Liver (tissue), 9 donors: ENCODE measurements around the gene OGG1. TPM values are rescaled to one million over a fixed set of nuclear protein-coding genes. Genes with fewer than 3 reads are reported as not detected.

Experiments
- DNase-seq: peaks from one replicate; pipeline ENCODE4 v3.0.0-alpha.2; 2017; ENCODE audit warnings: low spot score
- H3K27ac ChIP-seq, 2 donors: one replicate each; pipeline ENCODE4 v1.7.0; 2013; ENCODE audit warnings: inconsistent platforms in 2 of 2, low read length in 2 of 2, control low read depth in 1 of 2, low read depth in 1 of 2, mild to moderate bottlenecking in 1 of 2
- H3K27me3 ChIP-seq, 4 donors: one replicate each; pipeline versions ENCODE4 v1.6.1 to v1.7.0; 2013; ENCODE audit warnings: low read length in 3 of 4, inconsistent platforms in 1 of 4, mild to moderate bottlenecking in 1 of 4, moderate library complexity in 1 of 4; ENCODE audit not compliant: control insufficient read depth in 4 of 4, insufficient read depth in 4 of 4
- H3K36me3 ChIP-seq, 4 donors: one replicate each; pipeline versions ENCODE4 v1.6.1 to v1.7.0; 2013; ENCODE audit warnings: low read length in 3 of 4, mild to moderate bottlenecking in 3 of 4, low read depth in 1 of 4, moderate library complexity in 1 of 4; ENCODE audit not compliant: control insufficient read depth in 4 of 4, insufficient read depth in 3 of 4
- H3K4me1 ChIP-seq, 4 donors: one replicate each; pipeline versions ENCODE4 v1.6.1 to v1.7.0; 2013; ENCODE audit warnings: low read length in 3 of 4, mild to moderate bottlenecking in 3 of 4, moderate library complexity in 1 of 4; ENCODE audit not compliant: control insufficient read depth in 4 of 4, insufficient read depth in 4 of 4
- H3K4me3 ChIP-seq, 3 donors: one replicate each; pipeline versions ENCODE4 v1.6.1 to v1.7.0; 2013; ENCODE audit warnings: low read length in 3 of 3, control low read depth in 1 of 3, low read depth in 1 of 3, mild to moderate bottlenecking in 1 of 3
- H3K9ac ChIP-seq, 2 donors: one replicate each; pipeline ENCODE4 v1.7.0; 2013; ENCODE audit warnings: low read length in 2 of 2, mild to moderate bottlenecking in 2 of 2, moderate library complexity in 2 of 2, control low read depth in 1 of 2, low read depth in 1 of 2
- H3K9me3 ChIP-seq, 4 donors: one replicate each; pipeline versions ENCODE4 v1.6.1 to v1.7.0; 2013; ENCODE audit warnings: low read length in 3 of 4; ENCODE audit not compliant: control insufficient read depth in 4 of 4
- EGR1 ChIP-seq, 2 donors: IDR thresholded peaks; 2 replicates each; pipeline ENCODE4 v1.6.1; 2016 to 2018; ENCODE audit warnings: antibody characterized with exemption in 2 of 2, low read depth in 2 of 2
- FOXA1 ChIP-seq: IDR thresholded peaks from 2 replicates; pipeline ENCODE4 v1.6.1; 2016; ENCODE audit warnings: antibody characterized with exemption
- FOXA2 ChIP-seq: IDR thresholded peaks from 2 replicates; pipeline ENCODE4 v1.6.1; 2016; ENCODE audit warnings: antibody characterized with exemption
- GABPA ChIP-seq, 2 donors: IDR thresholded peaks in 1 of 2; conservative IDR thresholded peaks in 1 of 2; 2 replicates each; pipeline ENCODE4 v1.6.1; 2016; ENCODE audit warnings: antibody characterized with exemption in 2 of 2, mild to moderate bottlenecking in 1 of 2, moderate library complexity in 1 of 2
- HNF4A ChIP-seq, 2 donors: conservative IDR thresholded peaks; 2 replicates each; pipeline ENCODE4 v1.6.1; 2016; ENCODE audit warnings: antibody characterized with exemption in 2 of 2, mild to moderate bottlenecking in 2 of 2
- HNF4G ChIP-seq: IDR thresholded peaks from 2 replicates; pipeline ENCODE4 v1.6.1; 2016; ENCODE audit warnings: antibody characterized with exemption
- JUND ChIP-seq, 2 donors: IDR thresholded peaks; 2 replicates each; pipeline ENCODE4 v1.6.1; 2016; ENCODE audit warnings: antibody characterized with exemption in 2 of 2
- NR2F2 ChIP-seq: IDR thresholded peaks from 2 replicates; pipeline ENCODE4 v1.6.1; 2016; ENCODE audit warnings: antibody characterized with exemption
- RAD21 ChIP-seq, 2 donors: IDR thresholded peaks; 2 replicates each; pipeline ENCODE4 v1.6.1; 2016; ENCODE audit warnings: antibody characterized with exemption in 2 of 2, mild to moderate bottlenecking in 2 of 2
- RXRA ChIP-seq, 2 donors: IDR thresholded peaks; 2 replicates each; pipeline ENCODE4 v1.6.1; 2017 to 2018; ENCODE audit warnings: antibody characterized with exemption in 2 of 2, mild to moderate bottlenecking in 1 of 2
- SP1 ChIP-seq: IDR thresholded peaks from 2 replicates; pipeline ENCODE4 v1.6.1; 2018; ENCODE audit warnings: antibody characterized with exemption, mild to moderate bottlenecking
- TAF1 ChIP-seq: conservative IDR thresholded peaks from 2 replicates; pipeline ENCODE4 v1.6.1; 2016; ENCODE audit warnings: antibody characterized with exemption, mild to moderate bottlenecking
- YY1 ChIP-seq: IDR thresholded peaks from 2 replicates; pipeline ENCODE4 v1.6.1; 2016; ENCODE audit warnings: antibody characterized with exemption, mild to moderate bottlenecking
- WGBS: extraction: QIAGEN DNeasy Blood & Tissue Kit; methylation state at CpG from one replicate; pipeline ENCODE4 v1.1.7; 2013; 5-methylcytosine and 5-hydroxymethylcytosine counted together
- polyA plus RNA-seq, 2 donors: library from polyadenylated mRNA; stranded (reverse) in 1 of 2; unstranded in 1 of 2; fragments of 200-250 nt in 1 of 2; fragments of >200 nt in 1 of 2; fragmentation: Nextera tagmentation in 1 of 2; extraction: Ambion mirVana in 1 of 2; gene quantifications; one replicate each; pipeline versions ENCODE4 v1.2.1 to v1.2.3, GENCODE V29; 2013 to 2015
- total RNA-seq, 2 donors: library from RNA; depleted of rRNA; stranded (reverse); fragments of >200 nt; gene quantifications; one replicate each; pipeline ENCODE4 v1.2.3, GENCODE V29; 2014
- TF ChIP-seq, protein P1 (sequence below): IDR thresholded peaks from 2 replicates; pipeline ENCODE4 v1.6.1; 2016; ENCODE audit warnings: antibody characterized with exemption
- TF ChIP-seq, protein P2 (sequence below): IDR thresholded peaks from 2 replicates; pipeline ENCODE4 v1.6.1; 2016; ENCODE audit warnings: antibody characterized with exemption
- TF ChIP-seq, protein P3 (sequence below): fragments of 150-350 bp; IDR thresholded peaks from 2 replicates; pipeline ENCODE4 v1.5.1; 2017; ENCODE audit warnings: improper control_type of control experiment, low read depth, low read length; ENCODE audit not compliant: missing input control
- TF ChIP-seq, protein P4 (sequence below): IDR thresholded peaks from 2 replicates; pipeline ENCODE4 v1.6.1; 2016; ENCODE audit warnings: antibody characterized with exemption
- TF ChIP-seq, protein P5 (sequence below): IDR thresholded peaks from 2 replicates; pipeline ENCODE4 v1.6.1; 2016; ENCODE audit warnings: antibody characterized with exemption, mild to moderate bottlenecking
- donor health status: healthy.
- donor health status: healthy.
- donor health status: healthy.
- donor health status: healthy.
- donor health status: healthy.

OGG1 gene
- total and polyA plus RNA-seq, 4 donors = 8.9 to 19.8 (median 10.0) TPM

DNA sequence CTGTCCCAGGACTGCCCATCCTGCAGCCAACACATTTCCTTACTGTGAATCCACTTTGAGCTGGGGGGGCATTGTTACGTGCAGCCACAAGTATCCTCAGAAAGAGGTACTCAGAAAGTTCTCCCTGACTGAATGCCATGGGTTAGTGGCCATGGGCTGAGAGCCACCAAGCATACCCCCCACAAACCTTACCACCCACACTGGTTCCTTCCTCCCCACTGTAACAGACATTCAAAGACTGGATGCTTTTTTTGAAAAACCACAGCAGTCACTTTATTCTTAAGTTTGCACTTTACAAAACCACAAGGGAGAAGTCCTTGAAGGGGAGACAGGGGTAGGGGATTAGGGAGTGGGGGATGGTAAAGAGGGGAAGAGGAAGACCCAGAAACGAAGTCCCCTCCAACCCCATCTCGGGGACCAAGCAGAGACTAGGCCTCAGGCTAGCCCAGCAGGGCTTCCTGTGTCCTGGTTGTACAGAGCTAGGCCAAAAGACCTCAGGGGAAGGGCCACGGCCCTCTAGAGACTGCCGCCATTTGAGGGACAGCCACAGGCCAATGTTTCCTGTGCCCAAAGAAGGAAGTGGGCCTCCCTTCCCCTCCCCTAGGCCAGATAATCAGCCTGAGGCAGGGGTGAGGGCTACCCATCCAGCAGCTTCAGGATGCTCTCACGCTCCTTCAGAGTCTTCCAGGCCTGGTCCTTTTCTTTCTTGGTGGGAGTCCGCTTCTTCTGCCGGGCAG, 30.1 kb downstream of the OGG1 start:
- no peaks in the 10 kb centered on the region for H3K9me3 ChIP-seq
- 74% methylated on average over 8 of the region's 8 CpGs for WGBS
- peaks cover 0 to 11% (median 7%) of the 10 kb centered on the region in 4 donors for H3K36me3 ChIP-seq
- H3K27ac ChIP-seq = peak overlapping the region; percentile 79 to 83
- H3K27me3 ChIP-seq = no peaks in the 10 kb centered on the region
- peaks cover 6 to 34% (median 18%) of the 10 kb centered on the region in 4 donors for H3K4me1 ChIP-seq
- no peak for DNase-seq
- TF ChIP-seq, protein P1, sequence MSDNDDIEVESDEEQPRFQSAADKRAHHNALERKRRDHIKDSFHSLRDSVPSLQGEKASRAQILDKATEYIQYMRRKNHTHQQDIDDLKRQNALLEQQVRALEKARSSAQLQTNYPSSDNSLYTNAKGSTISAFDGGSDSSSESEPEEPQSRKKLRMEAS = no peak
- TF ChIP-seq RAD21 (IDR thresholded peaks at IDR 0.05) (no peak), EGR1 (IDR thresholded peaks at IDR 0.05; ENCODE audit: low read depth in 2 of 2) (no peak), FOXA1 (no peak), HNF4A (conservative IDR thresholded peaks at IDR 0.05) (no peak), HNF4G (no peak), YY1 (no peak), RXRA (IDR thresholded peaks at IDR 0.05) (no peak), NR2F2 (no peak), TAF1 (no peak), JUND (IDR thresholded peaks at IDR 0.05) (no peak), FOXA2 (no peak), GABPA (IDR thresholded peaks at IDR 0.05 in 1 of 2, conservative IDR thresholded peaks at IDR 0.05 in 1 of 2) (no peak), SP1 (no peak)
- TF ChIP-seq, protein P2, sequence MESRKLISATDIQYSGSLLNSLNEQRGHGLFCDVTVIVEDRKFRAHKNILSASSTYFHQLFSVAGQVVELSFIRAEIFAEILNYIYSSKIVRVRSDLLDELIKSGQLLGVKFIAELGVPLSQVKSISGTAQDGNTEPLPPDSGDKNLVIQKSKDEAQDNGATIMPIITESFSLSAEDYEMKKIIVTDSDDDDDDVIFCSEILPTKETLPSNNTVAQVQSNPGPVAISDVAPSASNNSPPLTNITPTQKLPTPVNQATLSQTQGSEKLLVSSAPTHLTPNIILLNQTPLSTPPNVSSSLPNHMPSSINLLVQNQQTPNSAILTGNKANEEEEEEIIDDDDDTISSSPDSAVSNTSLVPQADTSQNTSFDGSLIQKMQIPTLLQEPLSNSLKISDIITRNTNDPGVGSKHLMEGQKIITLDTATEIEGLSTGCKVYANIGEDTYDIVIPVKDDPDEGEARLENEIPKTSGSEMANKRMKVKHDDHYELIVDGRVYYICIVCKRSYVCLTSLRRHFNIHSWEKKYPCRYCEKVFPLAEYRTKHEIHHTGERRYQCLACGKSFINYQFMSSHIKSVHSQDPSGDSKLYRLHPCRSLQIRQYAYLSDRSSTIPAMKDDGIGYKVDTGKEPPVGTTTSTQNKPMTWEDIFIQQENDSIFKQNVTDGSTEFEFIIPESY = no peak
- TF ChIP-seq, protein P3, sequence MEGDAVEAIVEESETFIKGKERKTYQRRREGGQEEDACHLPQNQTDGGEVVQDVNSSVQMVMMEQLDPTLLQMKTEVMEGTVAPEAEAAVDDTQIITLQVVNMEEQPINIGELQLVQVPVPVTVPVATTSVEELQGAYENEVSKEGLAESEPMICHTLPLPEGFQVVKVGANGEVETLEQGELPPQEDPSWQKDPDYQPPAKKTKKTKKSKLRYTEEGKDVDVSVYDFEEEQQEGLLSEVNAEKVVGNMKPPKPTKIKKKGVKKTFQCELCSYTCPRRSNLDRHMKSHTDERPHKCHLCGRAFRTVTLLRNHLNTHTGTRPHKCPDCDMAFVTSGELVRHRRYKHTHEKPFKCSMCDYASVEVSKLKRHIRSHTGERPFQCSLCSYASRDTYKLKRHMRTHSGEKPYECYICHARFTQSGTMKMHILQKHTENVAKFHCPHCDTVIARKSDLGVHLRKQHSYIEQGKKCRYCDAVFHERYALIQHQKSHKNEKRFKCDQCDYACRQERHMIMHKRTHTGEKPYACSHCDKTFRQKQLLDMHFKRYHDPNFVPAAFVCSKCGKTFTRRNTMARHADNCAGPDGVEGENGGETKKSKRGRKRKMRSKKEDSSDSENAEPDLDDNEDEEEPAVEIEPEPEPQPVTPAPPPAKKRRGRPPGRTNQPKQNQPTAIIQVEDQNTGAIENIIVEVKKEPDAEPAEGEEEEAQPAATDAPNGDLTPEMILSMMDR = no peak
- TF ChIP-seq, protein P4, sequence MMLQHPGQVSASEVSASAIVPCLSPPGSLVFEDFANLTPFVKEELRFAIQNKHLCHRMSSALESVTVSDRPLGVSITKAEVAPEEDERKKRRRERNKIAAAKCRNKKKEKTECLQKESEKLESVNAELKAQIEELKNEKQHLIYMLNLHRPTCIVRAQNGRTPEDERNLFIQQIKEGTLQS = no peak
- TF ChIP-seq, protein P5, sequence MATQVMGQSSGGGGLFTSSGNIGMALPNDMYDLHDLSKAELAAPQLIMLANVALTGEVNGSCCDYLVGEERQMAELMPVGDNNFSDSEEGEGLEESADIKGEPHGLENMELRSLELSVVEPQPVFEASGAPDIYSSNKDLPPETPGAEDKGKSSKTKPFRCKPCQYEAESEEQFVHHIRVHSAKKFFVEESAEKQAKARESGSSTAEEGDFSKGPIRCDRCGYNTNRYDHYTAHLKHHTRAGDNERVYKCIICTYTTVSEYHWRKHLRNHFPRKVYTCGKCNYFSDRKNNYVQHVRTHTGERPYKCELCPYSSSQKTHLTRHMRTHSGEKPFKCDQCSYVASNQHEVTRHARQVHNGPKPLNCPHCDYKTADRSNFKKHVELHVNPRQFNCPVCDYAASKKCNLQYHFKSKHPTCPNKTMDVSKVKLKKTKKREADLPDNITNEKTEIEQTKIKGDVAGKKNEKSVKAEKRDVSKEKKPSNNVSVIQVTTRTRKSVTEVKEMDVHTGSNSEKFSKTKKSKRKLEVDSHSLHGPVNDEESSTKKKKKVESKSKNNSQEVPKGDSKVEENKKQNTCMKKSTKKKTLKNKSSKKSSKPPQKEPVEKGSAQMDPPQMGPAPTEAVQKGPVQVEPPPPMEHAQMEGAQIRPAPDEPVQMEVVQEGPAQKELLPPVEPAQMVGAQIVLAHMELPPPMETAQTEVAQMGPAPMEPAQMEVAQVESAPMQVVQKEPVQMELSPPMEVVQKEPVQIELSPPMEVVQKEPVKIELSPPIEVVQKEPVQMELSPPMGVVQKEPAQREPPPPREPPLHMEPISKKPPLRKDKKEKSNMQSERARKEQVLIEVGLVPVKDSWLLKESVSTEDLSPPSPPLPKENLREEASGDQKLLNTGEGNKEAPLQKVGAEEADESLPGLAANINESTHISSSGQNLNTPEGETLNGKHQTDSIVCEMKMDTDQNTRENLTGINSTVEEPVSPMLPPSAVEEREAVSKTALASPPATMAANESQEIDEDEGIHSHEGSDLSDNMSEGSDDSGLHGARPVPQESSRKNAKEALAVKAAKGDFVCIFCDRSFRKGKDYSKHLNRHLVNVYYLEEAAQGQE = no peak
- no peak overlapping the region for H3K9ac ChIP-seq
- no peak overlapping the region for H3K4me3 ChIP-seq
